ENCODE data around the gene SSMEM1. TPM values are rescaled to one million over a fixed set of nuclear protein-coding genes. Genes with fewer than 3 reads are reported as not detected.

Gene SSMEM1
- total RNA-seq, 1 donor from 2014 or later, result not detected

GRCh38 chr7:130187360-130187759 lies 20.3 kb upstream of the SSMEM1 start:
- no peaks in the 10 kb centered on the region for H3K4me1 Mint-ChIP-seq
- no peak for TF ChIP-seq CTCF (conservative IDR thresholded peaks at IDR 0.05)
- H3K36me3 Mint-ChIP-seq (ENCODE audit: low read depth), result peaks cover 6% of the 10 kb centered on the region

GRCh38 chr7:130189343-130189742 lies 18.3 kb upstream of the SSMEM1 start:
- Mint-ChIP-seq H3K36me3 (ENCODE audit: low read depth) (peaks cover 6% of the 10 kb centered on the region), H3K9me3 (no peaks in the 10 kb centered on the region), H3K27me3 (ENCODE audit: low read depth) (no peaks in the 10 kb centered on the region), H3K4me3 (no peak overlapping the region), H3K27ac (ENCODE audit: unreplicated experiment) (no peak overlapping the region), H3K4me1 (no peaks in the 10 kb centered on the region)
- no peak for DNase-seq (ENCODE audit: low read depth, low spot score)
- no peak for TF ChIP-seq CTCF (conservative IDR thresholded peaks at IDR 0.05)

More at GRCh38 chr7:130187360-130187759, 20.3 kb upstream of the SSMEM1 start:
- no peak for DNase-seq (ENCODE audit: low read depth, low spot score)
- Mint-ChIP-seq H3K27me3 (ENCODE audit: low read depth) (no peaks in the 10 kb centered on the region), H3K9me3 (no peaks in the 10 kb centered on the region), H3K4me3 (no peak overlapping the region), H3K27ac (ENCODE audit: unreplicated experiment) (no peak overlapping the region)

- H3K4me3 Mint-ChIP-seq, result no peak overlapping the region
- H3K27ac Mint-ChIP-seq (ENCODE audit: unreplicated experiment), result no peak overlapping the region
- H3K27me3 Mint-ChIP-seq (ENCODE audit: low read depth), result no peaks in the 10 kb centered on the region
- no peak for DNase-seq (ENCODE audit: low read depth, low spot score)
- H3K36me3 Mint-ChIP-seq (ENCODE audit: low read depth), result peaks cover 9% of the 10 kb centered on the region
- TF ChIP-seq CTCF (conservative IDR thresholded peaks at IDR 0.05), result no peak
- H3K4me1 Mint-ChIP-seq, result no peaks in the 10 kb centered on the region
- no peaks in the 10 kb centered on the region for H3K9me3 Mint-ChIP-seq
Measured at GRCh38 chr7:130191791-130192190, 15.9 kb upstream of the SSMEM1 start.

GRCh38 chr7:130195396-130195795 lies 12.3 kb upstream of the SSMEM1 start:
- no peak for DNase-seq (ENCODE audit: low read depth, low spot score)
- Mint-ChIP-seq H3K27ac (ENCODE audit: unreplicated experiment) (no peak overlapping the region), H3K4me1 (no peaks in the 10 kb centered on the region), H3K27me3 (ENCODE audit: low read depth) (no peaks in the 10 kb centered on the region), H3K4me3 (no peak overlapping the region), H3K9me3 (no peaks in the 10 kb centered on the region), H3K36me3 (ENCODE audit: low read depth) (peaks cover 15% of the 10 kb centered on the region)
- no peak for TF ChIP-seq CTCF (conservative IDR thresholded peaks at IDR 0.05)

GRCh38 chr7:130196476-130196875 lies 11.2 kb upstream of the SSMEM1 start:
- no peak for TF ChIP-seq CTCF (conservative IDR thresholded peaks at IDR 0.05)
- H3K36me3 Mint-ChIP-seq (ENCODE audit: low read depth), result peaks cover 20% of the 10 kb centered on the region
- H3K4me3 Mint-ChIP-seq, result no peak overlapping the region
- DNase-seq (ENCODE audit: low read depth, low spot score), result no peak
- no peak overlapping the region for H3K27ac Mint-ChIP-seq (ENCODE audit: unreplicated experiment)
- H3K4me1 Mint-ChIP-seq, result peaks cover under 1% of the 10 kb centered on the region
- H3K9me3 Mint-ChIP-seq, result no peaks in the 10 kb centered on the region
- no peaks in the 10 kb centered on the region for H3K27me3 Mint-ChIP-seq (ENCODE audit: low read depth)

DNA sequence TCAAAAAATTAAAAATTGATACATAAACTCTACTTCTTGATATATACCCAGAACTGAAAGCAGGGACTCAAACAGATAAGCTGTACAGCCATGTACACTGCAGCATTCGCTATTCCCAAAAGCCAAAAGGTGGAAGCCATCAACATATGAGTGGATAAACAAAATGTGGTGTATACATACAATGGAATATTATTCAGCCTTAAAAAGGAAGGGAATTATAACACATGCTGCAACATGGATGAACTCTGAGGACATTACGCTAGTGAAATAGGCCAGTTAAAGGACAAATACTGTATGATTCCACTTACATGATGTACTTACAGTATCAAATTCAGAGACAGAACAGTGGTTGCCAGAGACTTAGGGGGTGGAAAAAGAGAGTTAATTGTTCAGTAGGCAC lies 10.6 kb upstream of the SSMEM1 start:
- Mint-ChIP-seq H3K4me3 (no peak overlapping the region), H3K4me1 (peaks cover 5% of the 10 kb centered on the region), H3K27me3 (ENCODE audit: low read depth) (no peaks in the 10 kb centered on the region), H3K27ac (ENCODE audit: unreplicated experiment) (no peak overlapping the region), H3K36me3 (ENCODE audit: low read depth) (peaks cover 24% of the 10 kb centered on the region), H3K9me3 (no peaks in the 10 kb centered on the region)
- DNase-seq (ENCODE audit: low read depth, low spot score), result no peak
- TF ChIP-seq CTCF (conservative IDR thresholded peaks at IDR 0.05), result no peak

All from neural crest cell (in vitro differentiated cells).